Keratinocyte (primary cell): ENCODE data around the gene PRKD2. TPM values are rescaled to one million over a fixed set of nuclear protein-coding genes. Genes with fewer than 3 reads are reported as not detected.
A peak's percentile ranks its signal among the peaks of the same experiment; 100 is the strongest.

ENCODE experiments used
- DNase-seq: peaks from one replicate; pipeline ENCODE4 v3.0.0-alpha.2; 2011; ENCODE audit warnings: low read depth, missing footprints, low spot score
- FAIRE-seq: peaks from 2 replicates; lab custom pipeline; 2011; peaks lifted over from hg19 to GRCh38; lab: Jason Lieb, UNC
- H2AFZ ChIP-seq: 2 replicates; pipeline ENCODE4 v1.6.0; 2012; ENCODE audit warnings: low read length, control low read depth, inconsistent platforms; ENCODE audit not compliant: control insufficient read depth
- H3K27ac ChIP-seq: 2 replicates; pipeline ENCODE4 v1.5.1; 2011; ENCODE audit warnings: low read length; ENCODE audit not compliant: control insufficient read depth, insufficient read depth
- H3K27me3 ChIP-seq: 3 replicates; pipeline ENCODE4 v1.6.0; 2011; ENCODE audit warnings: low read length; ENCODE audit not compliant: control insufficient read depth, insufficient read depth; ENCODE audit errors: extremely low read depth
- H3K36me3 ChIP-seq, 2 experiments: 2 replicates in 1 of 2; 3 replicates in 1 of 2; pipeline ENCODE4 v1.5.1; 2011; ENCODE audit warnings: low read length in 2 of 2, mild to moderate bottlenecking in 1 of 2; ENCODE audit not compliant: control insufficient read depth in 2 of 2, insufficient read depth in 2 of 2; ENCODE audit errors: extremely low read depth in 1 of 2
- H3K4me1 ChIP-seq: 3 replicates; pipeline ENCODE4 v1.5.1; 2011; ENCODE audit warnings: low read length; ENCODE audit not compliant: control insufficient read depth, insufficient read depth; ENCODE audit errors: extremely low read depth
- H3K4me2 ChIP-seq: 3 replicates; pipeline ENCODE4 v1.6.0; 2011; ENCODE audit warnings: low read depth, low read length; ENCODE audit not compliant: control insufficient read depth, insufficient read depth; ENCODE audit errors: extremely low read depth
- H3K4me3 ChIP-seq, 3 experiments: fragments of 200-600 bp in 1 of 3; sonication (generic) in 1 of 3; 2 replicates in 2 of 3; 3 replicates in 1 of 3; pipeline ENCODE4 v1.5.1; 2011 to 2016; ENCODE audit warnings: low read length in 3 of 3, mild to moderate bottlenecking in 3 of 3, control low read depth in 2 of 3, inconsistent platforms in 1 of 3, low read depth in 1 of 3, mixed read lengths in 1 of 3, mixed run types in 1 of 3, moderate library complexity in 1 of 3; ENCODE audit not compliant: control insufficient read depth in 2 of 3, insufficient read depth in 2 of 3; ENCODE audit errors: extremely low read depth in 1 of 3
- H3K79me2 ChIP-seq: 2 replicates; pipeline ENCODE4 v1.6.0; 2012; ENCODE audit warnings: low read length; ENCODE audit not compliant: control insufficient read depth, insufficient read depth
- H3K9ac ChIP-seq: 3 replicates; pipeline ENCODE4 v1.6.0; 2011; ENCODE audit warnings: low read length; ENCODE audit not compliant: control insufficient read depth, insufficient read depth; ENCODE audit errors: extremely low read depth
- H3K9me1 ChIP-seq: 3 replicates; pipeline ENCODE4 v1.6.0; 2011; ENCODE audit warnings: low read length; ENCODE audit not compliant: control insufficient read depth, insufficient read depth; ENCODE audit errors: extremely low read depth
- H3K9me3 ChIP-seq: 2 replicates; pipeline ENCODE4 v1.5.1; 2012; ENCODE audit warnings: low read depth, low read length; ENCODE audit not compliant: control insufficient read depth
- H4K20me1 ChIP-seq: 3 replicates; pipeline ENCODE4 v1.6.0; 2011; ENCODE audit warnings: low read length; ENCODE audit not compliant: control insufficient read depth, insufficient read depth; ENCODE audit errors: extremely low read depth
- CTCF ChIP-seq, 3 experiments: IDR thresholded peaks in 1 of 3; conservative IDR thresholded peaks in 1 of 3; optimal IDR thresholded peaks in 1 of 3; 2 replicates in 2 of 3; 3 replicates in 1 of 3; pipeline versions ENCODE3 to v1.5.1; 2011; ENCODE audit warnings: low read length in 3 of 3, mild to moderate bottlenecking in 3 of 3, moderate library complexity in 2 of 3, control low read depth in 1 of 3, inconsistent platforms in 1 of 3; ENCODE audit not compliant: insufficient read depth in 2 of 3; ENCODE audit errors: extremely low read depth in 1 of 3
- EZH2 ChIP-seq: IDR thresholded peaks from one replicate; pipeline ENCODE4 v1.6.1; 2012; ENCODE audit warnings: inconsistent platforms, mild to moderate bottlenecking, low read length, moderate library complexity
- dilution Hi-C: fragments of 300-500 bp; cut with MboI; formaldehyde crosslinking; loops from one replicate; pipeline ENCODE4 v1.7.0; 2020; ENCODE audit warnings: low sequenced_read_pairs; ENCODE audit not compliant: extremely low pct_ligation_motif_present
- polyA plus RNA-seq, 5 experiments: library from polyadenylated mRNA; depleted of rRNA in 3 of 5; stranded (reverse) in 3 of 5; stranded (forward) in 1 of 5; unstranded in 1 of 5; fragments of >200 nt; gene quantifications; 1 replicate in 1 of 5; 2 replicates in 3 of 5; 3 replicates in 1 of 5; pipeline versions ENCODE4 v1.2.1 to v1.2.3, GENCODE V29; 2011 to 2012; ENCODE audit warnings: missing spikeins in 2 of 5, low read depth in 1 of 5, low replicate concordance in 1 of 5

The PRKD2 gene
- polyA plus RNA-seq, 1 donor (not counting 4 experiments of a cell fraction or from before 2014, with no cell fraction given): 9.9 TPM

DNA sequence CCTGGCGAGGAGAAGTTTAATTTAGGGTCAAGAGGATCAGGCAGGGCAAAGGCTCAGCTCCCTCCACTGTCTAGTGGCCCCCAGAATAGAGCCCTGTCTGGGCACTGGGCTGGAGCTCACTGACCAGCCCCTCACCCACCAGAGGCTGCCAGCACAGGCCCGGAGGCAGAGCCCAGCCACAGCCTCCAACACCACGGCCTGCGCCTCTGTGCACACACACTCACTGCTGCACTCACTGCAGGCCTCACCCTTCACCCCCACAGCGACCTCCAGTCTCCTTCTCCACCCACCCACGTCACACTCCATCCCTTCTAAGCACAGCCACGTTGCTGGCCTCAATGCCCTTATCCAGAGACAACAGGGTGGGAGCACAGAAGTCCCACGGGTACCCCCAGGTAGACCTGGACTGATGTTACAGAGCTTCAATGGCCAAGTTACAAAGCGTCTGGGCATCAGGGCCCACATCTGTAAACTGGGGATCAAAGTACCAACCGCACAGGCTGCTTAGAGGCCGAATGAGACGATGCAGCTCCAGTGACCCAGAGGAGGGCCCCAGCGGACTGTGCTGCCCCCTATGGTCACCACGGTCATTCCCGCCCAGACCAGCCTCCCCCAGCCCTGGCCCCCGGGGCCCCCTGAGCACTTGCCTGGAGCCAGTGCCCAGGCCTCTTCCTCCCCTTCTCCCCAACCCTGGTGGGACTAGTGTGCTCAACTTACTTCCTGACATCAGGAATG is 4.5 kb upstream of the PRKD2 start:
- Histone ChIP-seq H3K27ac (no peak overlapping the region), H3K36me3 (peaks cover 43 to 59% of the 10 kb centered on the region in 2 experiments), H3K4me3 (no peak overlapping the region), H3K9me3 (no peaks in the 10 kb centered on the region), H4K20me1 (peaks cover 2% of the 10 kb centered on the region), H2AFZ (no peak overlapping the region), H3K9ac (no peak overlapping the region), H3K79me2 (peaks cover 7% of the 10 kb centered on the region), H3K4me1 (peaks cover 7% of the 10 kb centered on the region), H3K27me3 (no peaks in the 10 kb centered on the region), H3K4me2 (no peak overlapping the region), H3K9me1 (no peaks in the 10 kb centered on the region)
- TF ChIP-seq CTCF (optimal IDR thresholded peaks at IDR 0.05 in 1 of 3, IDR thresholded peaks at IDR 0.05 in 1 of 3, conservative IDR thresholded peaks at IDR 0.05 in 1 of 3; ENCODE audit: extremely low read depth in 1 of 3, insufficient read depth in 2 of 3, low read length in 3 of 3): peak in 1 of 3 experiments; percentile 14
- TF ChIP-seq EZH2: no peak
- DNase-seq (no peak), FAIRE-seq (no peak)
- dilution Hi-C loops: no loop called here

GRCh38 chr19:46720503-46721239 is 3.8 kb upstream of the PRKD2 start:
- H3K27me3 ChIP-seq: no peaks in the 10 kb centered on the region
- DNase-seq (no peak), FAIRE-seq (no peak)
- peaks cover 36 to 53% of the 10 kb centered on the region in 2 experiments for H3K36me3 ChIP-seq
- peaks cover 2% of the 10 kb centered on the region for H4K20me1 ChIP-seq
- H3K27ac ChIP-seq: no peak overlapping the region
- H2AFZ ChIP-seq: no peak overlapping the region
- TF ChIP-seq CTCF (optimal IDR thresholded peaks at IDR 0.05 in 1 of 3, IDR thresholded peaks at IDR 0.05 in 1 of 3, conservative IDR thresholded peaks at IDR 0.05 in 1 of 3; ENCODE audit: extremely low read depth in 1 of 3, insufficient read depth in 2 of 3, low read length in 3 of 3) (no peak), EZH2 (no peak)
- H3K9me1 ChIP-seq: no peaks in the 10 kb centered on the region
- peaks cover 7% of the 10 kb centered on the region for H3K4me1 ChIP-seq
- no peaks in the 10 kb centered on the region for H3K9me3 ChIP-seq
- peaks cover 13% of the 10 kb centered on the region for H3K79me2 ChIP-seq
- H3K9ac ChIP-seq: no peak overlapping the region
- H3K4me3 ChIP-seq: no peak overlapping the region
- H3K4me2 ChIP-seq: no peak overlapping the region
- dilution Hi-C loops: no loop called here
